Spinal cord (tissue), 10 donors: Measurements from ENCODE around the gene PARVB. TPM values are rescaled to one million over a fixed set of nuclear protein-coding genes. Genes with fewer than 3 reads are reported as not detected.

Experiments used
- DNase-seq, 6 donors: peaks; one replicate each; pipeline versions ENCODE4 v3.0.0 to v3.0.0-alpha.2; 2013 to 2015; ENCODE audit warnings: low spot score in 6 of 6, low read depth in 4 of 6
- H3K27ac ChIP-seq: one replicate; pipeline ENCODE4 v1.5.1; 2013; ENCODE audit warnings: low read depth, low read length, control low read depth
- H3K27me3 ChIP-seq: one replicate; pipeline ENCODE4 v1.6.1; 2013; ENCODE audit warnings: low read length; ENCODE audit not compliant: control insufficient read depth, insufficient read depth
- H3K36me3 ChIP-seq: one replicate; pipeline ENCODE4 v1.6.1; 2013; ENCODE audit warnings: low read length; ENCODE audit not compliant: control insufficient read depth, insufficient read depth
- H3K4me1 ChIP-seq: one replicate; pipeline ENCODE4 v1.6.1; 2013; ENCODE audit warnings: low read length; ENCODE audit not compliant: control insufficient read depth, insufficient read depth
- H3K4me3 ChIP-seq: one replicate; pipeline ENCODE4 v1.5.1; 2013; ENCODE audit warnings: low read depth, low read length, control low read depth
- H3K9me3 ChIP-seq: one replicate; pipeline ENCODE4 v1.6.1; 2013; ENCODE audit warnings: low read length; ENCODE audit not compliant: control insufficient read depth, insufficient read depth
- WGBS: methylation state at CpG from one replicate; pipeline ENCODE4 v1.1.5; 2013; ENCODE audit warnings: missing lambda C conversion rate; ENCODE audit not compliant: insufficient coverage; 5-methylcytosine and 5-hydroxymethylcytosine counted together
- polyA plus RNA-seq, 2 donors: library from polyadenylated mRNA; unstranded; fragments of 120-200 nt; gene quantifications; one replicate each; pipeline ENCODE4 v1.2.1, GENCODE V29; 2013; ENCODE audit not compliant: insufficient read length in 2 of 2
- total RNA-seq, 2 donors: library from RNA; depleted of rRNA in 1 of 2; stranded (reverse); fragments of 120-200 nt in 1 of 2; fragments of >200 nt in 1 of 2; gene quantifications; one replicate each; pipeline versions ENCODE4 v1.2.3 to v1.2.4, GENCODE V29; 2013 to 2014
- donor health status: healthy.

PARVB gene
- total and polyA plus RNA-seq, 4 donors, result 9.7 to 26.0 (median 18.9) TPM

- peaks cover 71% of the 10 kb centered on the region for H3K36me3 ChIP-seq
- H3K4me3 ChIP-seq, result no peak overlapping the region
- no peak overlapping the region for H3K27ac ChIP-seq
- peaks cover 30% of the 10 kb centered on the region for H3K4me1 ChIP-seq
- no peak for DNase-seq
- WGBS, result no CpG with 5 or more reads among the region's 10 CpGs
- no peaks in the 10 kb centered on the region for H3K27me3 ChIP-seq
- no peaks in the 10 kb centered on the region for H3K9me3 ChIP-seq
These were observed 28.3 kb upstream of the PARVB start for GRCh38 chr22:43995798-43996169.

GRCh38 chr22:43996170-43996980, 27.7 kb upstream of the PARVB start:
- 89% methylated on average over 38 of the region's 45 CpGs for WGBS
- Histone ChIP-seq H3K36me3 (peaks cover 65% of the 10 kb centered on the region), H3K9me3 (no peaks in the 10 kb centered on the region), H3K4me1 (peaks cover 30% of the 10 kb centered on the region), H3K27ac (no peak overlapping the region), H3K4me3 (no peak overlapping the region), H3K27me3 (no peaks in the 10 kb centered on the region)
- DNase-seq, result no peak

- no peak overlapping the region for H3K4me3 ChIP-seq
- H3K9me3 ChIP-seq, result no peaks in the 10 kb centered on the region
- H3K36me3 ChIP-seq, result peaks cover 61% of the 10 kb centered on the region
- peaks cover 32% of the 10 kb centered on the region for H3K4me1 ChIP-seq
- no peak overlapping the region for H3K27ac ChIP-seq
- no peaks in the 10 kb centered on the region for H3K27me3 ChIP-seq
- no peak for DNase-seq
- WGBS, result 67% methylated on average over 5 of the region's 8 CpGs
These were observed 27.2 kb upstream of the PARVB start for GRCh38 chr22:43996981-43997265.

- Histone ChIP-seq H3K4me1 (peaks cover 34% of the 10 kb centered on the region), H3K9me3 (no peaks in the 10 kb centered on the region), H3K27ac (no peak overlapping the region), H3K36me3 (peaks cover 54% of the 10 kb centered on the region), H3K27me3 (no peaks in the 10 kb centered on the region), H3K4me3 (no peak overlapping the region)
- peak in 1 of 6 donors; percentile 67 for DNase-seq
- 80% methylated on average over 12 of the region's 15 CpGs for WGBS
These were observed 25.3 kb upstream of the PARVB start for GRCh38 chr22:43998679-43999264.

GRCh38 chr22:43999378-43999777, 24.7 kb upstream of the PARVB start:
- Histone ChIP-seq H3K36me3 (peaks cover 48% of the 10 kb centered on the region), H3K4me3 (no peak overlapping the region), H3K27ac (no peak overlapping the region), H3K9me3 (no peaks in the 10 kb centered on the region), H3K4me1 (peaks cover 30% of the 10 kb centered on the region), H3K27me3 (no peaks in the 10 kb centered on the region)
- WGBS, result 100% methylated on average over 1 of the region's 3 CpGs
- no peak for DNase-seq

- Histone ChIP-seq H3K4me1 (peaks cover 28% of the 10 kb centered on the region), H3K36me3 (peaks cover 41% of the 10 kb centered on the region), H3K27ac (no peak overlapping the region), H3K9me3 (no peaks in the 10 kb centered on the region), H3K4me3 (no peak overlapping the region), H3K27me3 (no peaks in the 10 kb centered on the region)
- WGBS, result 94% methylated on average over 4 of the region's 4 CpGs
- no peak for DNase-seq
These were observed 24.0 kb upstream of the PARVB start for GRCh38 chr22:44000123-44000522.

GRCh38 chr22:44001521-44001920, 22.6 kb upstream of the PARVB start:
- Histone ChIP-seq H3K4me3 (no peak overlapping the region), H3K9me3 (no peaks in the 10 kb centered on the region), H3K27me3 (no peaks in the 10 kb centered on the region), H3K4me1 (peaks cover 16% of the 10 kb centered on the region), H3K36me3 (peaks cover 27% of the 10 kb centered on the region), H3K27ac (no peak overlapping the region)
- 46% methylated on average over 4 of the region's 7 CpGs for WGBS
- DNase-seq, result peak in 1 of 6 donors; percentile 23

- no peaks in the 10 kb centered on the region for H3K9me3 ChIP-seq
- H3K27ac ChIP-seq, result no peak overlapping the region
These were observed 21.8 kb upstream of the PARVB start for GRCh38 chr22:44002324-44002723.

GRCh38 chr22:44002997-44003396, 21.1 kb upstream of the PARVB start:
- WGBS, result no CpG with 5 or more reads among the region's 8 CpGs

More at GRCh38 chr22:44002324-44002723, 21.8 kb upstream of the PARVB start:
- peaks cover 16% of the 10 kb centered on the region for H3K4me1 ChIP-seq
- H3K27me3 ChIP-seq, result no peaks in the 10 kb centered on the region
- 53% methylated on average over 7 of the region's 11 CpGs for WGBS
- H3K4me3 ChIP-seq, result no peak overlapping the region
- no peak for DNase-seq
- H3K36me3 ChIP-seq, result peaks cover 28% of the 10 kb centered on the region

More at GRCh38 chr22:44002997-44003396, 21.1 kb upstream of the PARVB start:
- no peak overlapping the region for H3K4me3 ChIP-seq
- peak in 1 of 6 donors; percentile 73 for DNase-seq
- no peaks in the 10 kb centered on the region for H3K27me3 ChIP-seq
- H3K27ac ChIP-seq, result no peak overlapping the region
- peaks cover 16% of the 10 kb centered on the region for H3K4me1 ChIP-seq
- no peaks in the 10 kb centered on the region for H3K9me3 ChIP-seq
- H3K36me3 ChIP-seq, result peaks cover 22% of the 10 kb centered on the region
